ENCODE results near the gene RHOF.
A peak's percentile ranks its signal among the peaks of the same experiment; 100 is the strongest.

The RHOF gene

GRCh38 chr12:121828306-121828705, 34.8 kb upstream of the RHOF start:
- no peak overlapping the region for H3K4me3 ChIP-seq (ENCODE audit: low read depth in 1 of 2, low read length in 1 of 2)
- no peaks in the 10 kb centered on the region for H3K9me3 ChIP-seq
- no peak for TF ChIP-seq CTCF (IDR thresholded peaks at IDR 0.05)
- H3K27ac ChIP-seq = peak overlapping the region; percentile 91
- H3K4me1 ChIP-seq (ENCODE audit: control insufficient read depth in 1 of 2, insufficient read depth in 1 of 2, low read depth in 1 of 2, low read length in 1 of 2) = peaks cover 20 to 25% of the 10 kb centered on the region in 2 experiments
- peaks cover 79% of the 10 kb centered on the region for H3K36me3 ChIP-seq
- H3K27me3 ChIP-seq = no peaks in the 10 kb centered on the region

DNA sequence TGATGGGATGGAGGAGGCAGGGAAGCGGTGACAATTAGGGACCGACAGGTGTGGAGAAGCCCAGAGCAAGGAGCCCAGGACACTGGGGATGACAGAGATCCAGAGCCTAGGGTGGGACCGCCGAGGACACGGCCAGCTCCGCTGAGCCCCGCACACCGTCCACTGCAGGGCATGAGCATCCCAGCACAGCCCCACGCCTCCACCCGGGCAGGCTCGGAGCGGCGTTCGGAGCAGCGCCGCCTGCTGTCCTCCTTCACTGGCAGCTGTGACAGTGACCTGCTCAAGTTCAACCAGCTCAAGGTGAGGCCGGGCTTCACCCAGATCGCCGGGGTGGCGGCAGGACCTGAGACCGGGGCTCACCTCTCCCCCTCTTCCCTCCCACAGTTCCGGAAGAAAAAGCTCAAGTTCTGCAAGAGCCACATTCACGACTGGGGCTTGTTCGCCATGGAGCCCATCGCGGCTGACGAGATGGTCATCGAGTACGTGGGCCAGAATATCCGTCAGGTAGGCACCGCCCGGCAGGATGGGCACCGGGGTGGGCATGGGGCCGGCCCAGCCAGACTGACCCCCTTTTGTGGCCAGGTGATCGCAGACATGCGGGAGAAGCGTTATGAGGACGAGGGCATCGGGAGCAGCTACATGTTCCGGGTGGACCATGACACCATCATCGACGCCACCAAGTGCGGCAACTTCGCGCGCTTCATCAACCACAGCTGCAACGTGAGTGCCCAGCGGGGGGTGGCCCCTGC, 34.0 kb upstream of the RHOF start:
- H3K4me1 ChIP-seq (ENCODE audit: control insufficient read depth in 1 of 2, insufficient read depth in 1 of 2, low read depth in 1 of 2, low read length in 1 of 2) = peaks cover 12 to 18% of the 10 kb centered on the region in 2 experiments
- no peaks in the 10 kb centered on the region for H3K9me3 ChIP-seq
- no peak overlapping the region for H3K4me3 ChIP-seq (ENCODE audit: low read depth in 1 of 2, low read length in 1 of 2)
- TF ChIP-seq CTCF (IDR thresholded peaks at IDR 0.05) = no peak
- H3K36me3 ChIP-seq = peaks cover 87% of the 10 kb centered on the region
- no peaks in the 10 kb centered on the region for H3K27me3 ChIP-seq
- peak overlapping the region; percentile 91 for H3K27ac ChIP-seq

DNA sequence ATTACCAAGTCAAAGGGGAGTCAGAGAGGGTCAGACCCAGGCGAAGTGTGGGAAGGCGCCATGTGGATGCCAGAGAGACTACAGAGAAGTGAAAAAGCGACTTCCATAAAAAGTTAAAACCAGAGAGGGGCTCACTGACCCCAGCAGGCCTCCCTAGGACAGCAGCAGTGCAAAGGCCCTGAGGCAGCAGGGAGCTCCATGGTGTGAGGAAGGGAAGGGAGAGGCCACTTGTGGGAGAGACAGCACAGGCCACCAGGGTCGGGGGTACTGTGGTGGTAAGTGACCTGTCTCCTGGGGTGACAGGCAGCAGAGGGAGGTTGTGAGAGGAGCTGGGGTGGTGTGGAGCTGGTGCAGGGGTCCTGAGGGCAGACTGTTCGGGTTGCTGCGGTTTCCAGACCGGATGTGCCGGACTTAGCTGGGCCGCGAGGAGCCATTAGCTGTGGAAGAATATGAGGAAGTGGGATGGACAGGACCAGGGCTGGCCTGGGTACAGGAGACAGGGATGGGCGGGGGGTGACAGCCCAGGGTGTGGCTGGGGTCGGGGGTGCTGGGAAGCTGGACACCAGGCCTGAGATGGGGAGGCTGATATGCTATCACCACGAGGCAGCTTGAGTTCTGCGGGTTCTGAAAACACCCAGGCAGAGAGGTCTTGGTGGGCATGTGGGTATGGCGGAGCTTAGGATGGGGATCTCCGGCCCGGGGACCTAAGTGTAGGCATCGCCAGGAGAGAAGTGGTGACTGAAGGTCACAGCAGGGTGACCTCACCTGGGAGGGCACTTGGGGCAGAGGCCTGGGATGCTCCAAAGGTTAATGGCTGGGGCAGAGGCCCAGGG, 33.0 kb upstream of the RHOF start:
- peaks cover 97% of the 10 kb centered on the region for H3K36me3 ChIP-seq
- no peaks in the 10 kb centered on the region for H3K27me3 ChIP-seq
- peaks cover 2 to 8% of the 10 kb centered on the region in 2 experiments for H3K4me1 ChIP-seq (ENCODE audit: control insufficient read depth in 1 of 2, insufficient read depth in 1 of 2, low read depth in 1 of 2, low read length in 1 of 2)
- no peak overlapping the region for H3K27ac ChIP-seq
- H3K4me3 ChIP-seq (ENCODE audit: low read depth in 1 of 2, low read length in 1 of 2) = no peak overlapping the region
- TF ChIP-seq CTCF (IDR thresholded peaks at IDR 0.05) = no peak
- no peaks in the 10 kb centered on the region for H3K9me3 ChIP-seq

GRCh38 chr12:121825041-121825523, 31.6 kb upstream of the RHOF start:
- Histone ChIP-seq H3K36me3 (peaks cover 99% of the 10 kb centered on the region), H3K4me3 (ENCODE audit: low read depth in 1 of 2, low read length in 1 of 2) (no peak overlapping the region), H3K4me1 (ENCODE audit: control insufficient read depth in 1 of 2, insufficient read depth in 1 of 2, low read depth in 1 of 2, low read length in 1 of 2) (peaks cover 0 to 6% of the 10 kb centered on the region in 2 experiments), H3K27me3 (no peaks in the 10 kb centered on the region), H3K27ac (no peak overlapping the region), H3K9me3 (no peaks in the 10 kb centered on the region)
- TF ChIP-seq CTCF (IDR thresholded peaks at IDR 0.05) = no peak

GRCh38 chr12:121823727-121824115, 30.2 kb upstream of the RHOF start:
- TF ChIP-seq CTCF (IDR thresholded peaks at IDR 0.05) = no peak
- Histone ChIP-seq H3K27ac (peak overlapping the region; percentile 33), H3K4me1 (ENCODE audit: control insufficient read depth in 1 of 2, insufficient read depth in 1 of 2, low read depth in 1 of 2, low read length in 1 of 2) (no peaks in the 10 kb centered on the region), H3K4me3 (ENCODE audit: low read depth in 1 of 2, low read length in 1 of 2) (no peak overlapping the region), H3K9me3 (no peaks in the 10 kb centered on the region), H3K27me3 (no peaks in the 10 kb centered on the region), H3K36me3 (peaks cover 99% of the 10 kb centered on the region)
